GM06990 (cell line): ENCODE measurements around the gene CAPN13.

Experiments
- DNase-seq: peaks from one replicate; pipeline ENCODE4 v3.0.0-alpha.2; 2011; ENCODE audit not compliant: insufficient read length; ENCODE audit errors: extremely low read depth
- H3K27me3 ChIP-seq: replicated peaks from 2 replicates; pipeline ENCODE4 v1.6.0; 2011; ENCODE audit warnings: low read length; ENCODE audit not compliant: control insufficient read depth, insufficient read depth
- H3K36me3 ChIP-seq: 2 replicates; pipeline ENCODE4 v1.5.1; 2011; ENCODE audit warnings: low read length; ENCODE audit not compliant: control insufficient read depth, insufficient read depth
- H3K4me3 ChIP-seq: replicated peaks from 2 replicates; pipeline ENCODE4 v1.5.1; 2011; ENCODE audit warnings: low read depth, mild to moderate bottlenecking, control low read depth, low read length
- TF ChIP-seq, protein P1 (sequence below): IDR thresholded peaks from 2 replicates; pipeline ENCODE4 v1.5.1; 2011; ENCODE audit warnings: low read length, control low read depth, mild to moderate bottlenecking, inconsistent platforms; ENCODE audit not compliant: insufficient read depth, poor library complexity, severe bottlenecking

Gene CAPN13

DNA sequence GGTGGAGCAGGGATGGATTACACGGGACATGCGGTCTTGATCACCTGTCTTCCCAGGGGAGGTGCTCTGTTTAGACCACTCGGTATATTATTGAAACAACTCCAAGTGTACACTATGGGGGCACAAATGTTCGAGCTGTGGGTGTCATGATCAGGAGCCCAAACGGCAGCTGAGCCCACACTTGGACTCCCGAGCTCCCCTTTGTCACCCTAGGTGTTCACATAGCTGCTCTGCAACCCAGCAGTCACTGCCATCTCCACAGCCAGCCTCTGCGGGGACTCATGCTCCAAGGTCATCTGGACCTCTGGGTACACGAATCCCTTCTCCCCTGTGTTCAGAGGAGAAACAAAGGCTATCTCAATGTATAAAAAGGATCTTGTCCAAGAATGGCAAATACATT lies 46.0 kb downstream of the CAPN13 start:
- no peak for DNase-seq
- no peaks in the 10 kb centered on the region for H3K36me3 ChIP-seq
- TF ChIP-seq, protein P1, sequence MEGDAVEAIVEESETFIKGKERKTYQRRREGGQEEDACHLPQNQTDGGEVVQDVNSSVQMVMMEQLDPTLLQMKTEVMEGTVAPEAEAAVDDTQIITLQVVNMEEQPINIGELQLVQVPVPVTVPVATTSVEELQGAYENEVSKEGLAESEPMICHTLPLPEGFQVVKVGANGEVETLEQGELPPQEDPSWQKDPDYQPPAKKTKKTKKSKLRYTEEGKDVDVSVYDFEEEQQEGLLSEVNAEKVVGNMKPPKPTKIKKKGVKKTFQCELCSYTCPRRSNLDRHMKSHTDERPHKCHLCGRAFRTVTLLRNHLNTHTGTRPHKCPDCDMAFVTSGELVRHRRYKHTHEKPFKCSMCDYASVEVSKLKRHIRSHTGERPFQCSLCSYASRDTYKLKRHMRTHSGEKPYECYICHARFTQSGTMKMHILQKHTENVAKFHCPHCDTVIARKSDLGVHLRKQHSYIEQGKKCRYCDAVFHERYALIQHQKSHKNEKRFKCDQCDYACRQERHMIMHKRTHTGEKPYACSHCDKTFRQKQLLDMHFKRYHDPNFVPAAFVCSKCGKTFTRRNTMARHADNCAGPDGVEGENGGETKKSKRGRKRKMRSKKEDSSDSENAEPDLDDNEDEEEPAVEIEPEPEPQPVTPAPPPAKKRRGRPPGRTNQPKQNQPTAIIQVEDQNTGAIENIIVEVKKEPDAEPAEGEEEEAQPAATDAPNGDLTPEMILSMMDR: no peak
- no peak overlapping the region for H3K4me3 ChIP-seq
- peaks cover 2% of the 10 kb centered on the region for H3K27me3 ChIP-seq

DNA sequence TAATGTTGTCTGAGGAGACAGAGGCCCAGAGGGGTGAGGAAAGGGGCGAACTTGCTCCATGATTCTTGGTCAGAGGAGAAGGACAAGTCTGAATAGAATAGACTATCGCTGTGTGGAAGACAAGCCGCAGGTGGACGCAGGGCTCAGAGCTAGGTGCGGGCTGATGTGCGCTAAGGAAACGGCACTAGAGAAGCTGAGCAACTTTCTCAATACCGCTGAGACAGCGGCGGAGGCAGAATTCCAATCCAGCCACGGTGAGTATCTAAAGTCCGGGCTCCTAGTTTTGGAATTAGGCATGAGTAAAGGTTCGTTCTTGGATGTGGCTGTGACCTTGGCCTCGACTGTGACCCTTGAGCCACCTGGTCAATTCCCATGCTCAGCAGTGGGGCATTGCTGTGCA lies 47.8 kb downstream of the CAPN13 start:
- DNase-seq: no peak
- TF ChIP-seq, protein P1: no peak
- H3K27me3 ChIP-seq: no peaks in the 10 kb centered on the region; the same call in 1 of the 2 replicates
- no peak overlapping the region for H3K4me3 ChIP-seq
- no peaks in the 10 kb centered on the region for H3K36me3 ChIP-seq

DNA sequence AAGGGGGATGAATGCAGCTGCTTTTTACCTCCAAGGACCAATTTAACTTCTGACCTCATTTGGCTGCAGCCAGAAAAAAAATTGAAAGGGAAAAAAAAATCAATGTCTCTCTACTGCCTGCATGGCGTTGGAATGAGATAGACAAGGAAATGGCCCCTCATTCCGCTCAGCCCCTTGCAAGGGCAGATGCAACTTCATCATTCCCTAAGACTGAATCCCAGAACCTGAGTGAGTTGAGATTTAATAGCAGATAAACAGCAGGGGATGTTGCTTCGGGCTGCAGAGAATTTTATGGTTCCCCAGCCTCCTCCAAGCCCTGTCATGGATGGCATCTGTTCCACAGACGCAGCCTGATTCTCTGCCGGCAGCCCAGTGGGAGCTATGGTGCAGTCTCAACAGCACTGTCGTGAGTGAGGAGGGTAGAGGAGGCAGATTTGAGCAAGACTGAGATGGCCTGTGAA lies 49.0 kb downstream of the CAPN13 start:
- DNase-seq: no peak
- TF ChIP-seq, protein P1: no peak
- Histone ChIP-seq H3K36me3 (no peaks in the 10 kb centered on the region), H3K27me3 (no peaks in the 10 kb centered on the region; the same call in 1 of the 2 replicates), H3K4me3 (no peak overlapping the region)

DNA sequence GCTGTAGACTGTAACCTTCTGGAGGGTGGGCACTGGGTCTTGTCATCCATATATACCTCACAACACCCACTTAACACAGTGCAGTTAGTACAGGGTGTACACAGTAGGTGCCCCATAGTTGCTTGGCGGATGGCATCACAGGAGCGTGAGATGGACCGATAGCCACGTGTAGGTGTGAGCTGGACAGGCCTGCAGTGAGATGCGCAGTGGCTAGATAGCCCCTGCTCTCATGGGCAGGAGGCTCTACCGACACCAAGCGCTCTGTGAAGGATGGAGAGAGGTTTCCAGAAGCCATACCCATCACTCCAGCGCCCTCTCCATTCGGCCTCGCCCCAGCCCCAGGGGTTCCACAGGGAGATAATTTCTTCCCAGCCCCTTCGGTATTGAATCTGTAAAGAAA lies 49.5 kb downstream of the CAPN13 start:
- DNase-seq: no peak
- no peaks in the 10 kb centered on the region for H3K36me3 ChIP-seq
- no peak overlapping the region for H3K4me3 ChIP-seq
- no peaks in the 10 kb centered on the region; the same call in 1 of the 2 replicates for H3K27me3 ChIP-seq
- TF ChIP-seq, protein P1: no peak

DNA sequence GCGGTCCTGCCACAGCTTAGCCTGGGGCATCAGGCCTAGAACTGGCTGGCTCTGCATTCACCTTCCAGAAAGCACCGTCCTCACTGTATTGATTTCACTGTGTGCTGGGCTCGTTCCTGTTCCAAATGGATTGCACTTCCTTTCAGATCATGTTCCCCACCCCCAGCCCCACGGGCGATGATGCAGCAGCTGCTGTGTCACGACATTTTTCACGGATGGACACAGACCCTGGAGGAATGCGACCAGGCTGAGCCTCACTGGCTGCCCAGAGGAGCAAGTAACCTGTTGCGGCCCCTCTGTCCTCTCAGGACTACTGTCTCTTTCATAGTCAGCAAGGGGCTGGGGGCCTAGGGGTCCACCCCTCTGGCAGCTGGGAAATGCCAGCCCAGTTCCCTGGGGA lies 50.3 kb downstream of the CAPN13 start:
- no peak for DNase-seq
- H3K27me3 ChIP-seq: no peaks in the 10 kb centered on the region; the same call in 1 of the 2 replicates
- H3K36me3 ChIP-seq: no peaks in the 10 kb centered on the region
- no peak overlapping the region for H3K4me3 ChIP-seq
- TF ChIP-seq, protein P1: no peak
